ENCODE data around the gene KYNU.

The KYNU gene

GRCh38 chr2:142967060-142967459 lies 89.6 kb downstream of the KYNU start:
- DNase-seq, result no peak

- DNase-seq, result no peak
These were observed 95.8 kb downstream of the KYNU start for GRCh38 chr2:142973160-142973821.

- DNase-seq, result no peak
These were observed 96.4 kb downstream of the KYNU start for GRCh38 chr2:142973822-142974207.

GRCh38 chr2:142974288-142975024 lies 97.0 kb downstream of the KYNU start:
- no peak for DNase-seq

GRCh38 chr2:142975239-142975638 lies 97.8 kb downstream of the KYNU start:
- no peak for DNase-seq

GRCh38 chr2:142980246-142981068 lies 103.0 kb downstream of the KYNU start:
- peak; percentile 0 for DNase-seq

- no peak for DNase-seq
These were observed 103.6 kb downstream of the KYNU start for GRCh38 chr2:142981069-142981378.

DNA sequence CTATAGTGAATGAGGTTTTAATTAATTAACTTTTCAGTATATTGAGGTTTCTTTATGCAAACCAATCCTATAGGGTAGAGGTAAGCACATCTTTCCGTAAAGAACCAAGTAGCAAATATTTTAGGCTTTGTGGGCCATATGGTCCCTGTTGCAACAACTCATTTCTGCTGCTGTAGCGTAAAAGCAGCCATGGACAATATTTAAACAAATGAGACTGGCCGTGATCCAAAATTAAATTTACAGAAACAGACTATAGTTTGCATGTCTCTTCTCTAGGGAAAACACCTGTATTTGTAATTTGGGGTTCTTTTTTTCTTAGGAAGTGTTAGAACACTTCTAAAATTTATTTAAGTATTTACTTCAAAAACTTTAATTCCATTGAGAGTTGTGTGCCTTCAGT lies 104.3 kb downstream of the KYNU start:
- DNase-seq, result no peak

- DNase-seq, result no peak
These were observed 105.7 kb downstream of the KYNU start for GRCh38 chr2:142983174-142983573.

DNA sequence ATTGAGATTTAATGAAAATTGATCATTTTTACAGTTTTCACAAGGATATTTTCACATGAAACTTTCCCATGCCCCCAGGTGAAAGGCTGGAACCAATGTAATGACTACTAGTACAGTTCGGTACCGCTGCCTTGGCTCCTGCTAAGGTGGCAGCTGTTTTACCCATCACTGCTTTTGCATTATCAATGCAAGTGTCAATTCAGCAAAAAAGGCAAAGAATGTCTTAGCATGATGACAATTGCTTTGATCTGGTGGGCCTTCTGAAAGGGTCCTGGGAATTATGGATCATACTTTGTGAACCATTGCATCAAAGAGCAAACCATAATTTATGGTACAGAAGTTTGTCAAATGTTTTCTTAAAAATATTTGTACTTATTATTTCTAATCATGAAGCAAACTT lies 107.2 kb downstream of the KYNU start:
- DNase-seq, result no peak

- DNase-seq, result no peak
These were observed 109.6 kb downstream of the KYNU start for GRCh38 chr2:142987044-142987443.

- DNase-seq, result peak; percentile 0
These were observed 112.1 kb downstream of the KYNU start for GRCh38 chr2:142989273-142990204.

DNA sequence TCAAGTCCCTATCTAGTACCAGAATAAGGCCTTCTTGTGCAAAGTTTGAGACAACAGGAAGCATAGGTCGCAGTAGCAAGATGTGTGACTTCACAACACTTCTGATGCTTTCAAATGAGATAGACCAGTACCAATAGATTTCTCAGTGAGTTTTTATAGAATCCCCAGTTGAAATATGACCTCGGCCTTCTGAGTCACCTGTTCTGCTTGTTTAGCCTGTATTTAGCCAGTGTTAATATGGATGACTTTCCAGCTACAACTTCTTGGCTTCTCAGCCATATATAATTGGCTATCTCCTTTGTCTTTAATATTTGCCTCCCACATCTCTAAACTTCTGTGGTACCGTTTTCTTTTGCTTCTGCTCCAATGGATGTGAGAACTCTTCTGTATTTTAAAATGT lies 113.8 kb downstream of the KYNU start:
- DNase-seq, result no peak

DNA sequence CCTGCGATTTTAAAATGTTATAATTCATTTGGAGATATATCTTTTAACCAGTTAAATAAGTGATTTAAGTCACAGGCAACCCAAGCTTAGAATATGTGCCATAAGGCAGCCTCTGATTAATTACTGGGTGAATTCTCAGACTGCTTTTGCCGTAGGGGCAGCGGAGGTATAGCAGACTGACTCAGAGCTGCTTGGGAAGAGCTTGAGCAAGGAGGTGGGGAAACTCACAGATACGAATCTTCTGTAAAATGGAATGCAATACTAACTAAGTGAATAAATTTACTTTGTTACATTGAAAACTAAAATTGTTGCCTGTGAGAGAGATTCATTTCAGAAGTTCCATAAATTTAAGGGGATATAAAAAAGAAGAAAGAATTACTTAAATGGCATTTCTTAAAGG lies 115.4 kb downstream of the KYNU start:
- DNase-seq, result no peak

GRCh38 chr2:142993771-142994170 lies 116.3 kb downstream of the KYNU start:
- DNase-seq, result no peak

- DNase-seq, result no peak
These were observed 117.2 kb downstream of the KYNU start for GRCh38 chr2:142994665-142995064.

DNA sequence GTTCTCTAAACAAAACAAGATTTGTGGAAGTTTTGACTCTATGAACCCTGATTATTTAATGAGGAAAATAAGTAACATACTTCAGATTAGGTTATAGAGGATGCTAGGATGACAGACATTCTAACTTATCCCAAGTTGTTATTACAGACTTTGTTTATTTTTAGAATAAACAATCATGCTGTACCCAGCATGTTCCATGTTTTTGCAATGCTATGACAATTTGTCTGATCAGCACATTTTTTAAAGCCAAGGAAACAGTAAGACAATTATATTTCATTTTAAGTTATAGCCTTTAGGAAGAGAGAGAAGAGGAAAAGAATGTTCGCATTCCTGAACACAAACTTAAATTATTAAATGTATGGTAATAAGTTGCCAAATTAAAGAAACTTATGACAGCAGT lies 119.8 kb downstream of the KYNU start:
- no peak for DNase-seq

DNA sequence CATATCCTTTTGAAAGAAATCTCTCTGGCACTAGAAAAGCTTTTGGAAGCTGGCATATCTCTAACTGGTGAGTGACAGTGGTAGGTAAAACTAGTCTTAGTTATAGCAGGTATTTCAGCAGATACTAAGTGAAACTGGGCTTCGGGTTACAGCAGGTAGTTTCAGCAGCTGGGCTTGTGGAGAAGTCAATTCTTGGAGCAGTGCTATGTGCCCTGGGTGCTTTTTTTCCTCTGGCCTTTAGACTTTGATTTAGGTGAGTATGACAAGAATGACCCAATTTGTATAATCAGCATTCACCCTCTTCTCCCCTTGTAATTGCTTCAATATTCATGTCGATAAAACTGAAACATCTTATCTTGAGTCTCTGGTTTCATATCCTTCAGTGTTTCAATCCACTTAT lies 123.1 kb downstream of the KYNU start:
- DNase-seq, result no peak

- DNase-seq, result no peak
These were observed 124.0 kb downstream of the KYNU start for GRCh38 chr2:143001501-143001900.

- no peak for DNase-seq
These were observed 138.2 kb downstream of the KYNU start for GRCh38 chr2:143015656-143016055.

GRCh38 chr2:143026411-143027054 lies 149.1 kb downstream of the KYNU start:
- DNase-seq, result no peak

DNA sequence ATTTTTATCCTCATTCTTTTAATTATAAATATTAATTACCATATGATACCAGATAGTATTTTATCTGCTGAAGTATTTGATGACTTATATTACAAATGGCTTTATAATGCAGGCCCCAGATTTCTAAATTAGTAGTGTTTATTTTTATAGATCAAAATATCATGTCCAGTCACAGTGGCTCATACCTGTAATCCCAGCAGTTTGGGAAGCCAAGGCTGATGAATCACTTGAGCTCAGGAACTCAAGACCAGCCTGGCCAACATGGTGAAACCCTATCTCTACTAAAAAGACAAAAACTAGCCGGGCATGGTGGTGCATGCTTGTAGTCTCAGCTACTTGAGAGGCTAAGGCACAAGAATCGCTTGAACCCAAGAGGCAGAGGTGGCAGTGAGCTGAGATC lies 151.7 kb downstream of the KYNU start:
- DNase-seq, result no peak
